Stimulated activated naive CD8-positive, alpha-beta T cell treated with anti-CD3 and anti-CD28 coated beads, Interleukin-15, amount 100 ng/mL, for 72 hours (primary cell): ENCODE data around the gene TLR5.
"Not testable (repeated sequence)": the region's sequence is repeated elsewhere in the genome, so short reads cannot be mapped to it uniquely, and the experiment has no call there.

ENCODE experiments used
- ATAC-seq: fragments of 150-1000 bp; cut with Tn5 transposase; 2 replicates; pipeline ENCODE4 v1.10.0; 2021; ENCODE audit warnings: mild to moderate bottlenecking, moderate library complexity
- DNase-seq, 2 donors: peaks; one replicate each; pipeline ENCODE4 v3.0.0; 2021 to 2022
- H3K27ac Mint-ChIP-seq, 2 donors: one replicate each; pipeline ENCODE4 v1.8.0; 2022; ENCODE audit warnings: mild to moderate bottlenecking in 2 of 2, mixed read lengths in 2 of 2, moderate library complexity in 2 of 2
- H3K27me3 Mint-ChIP-seq: one replicate; pipeline ENCODE4 v1.8.0; 2022; ENCODE audit warnings: mixed read lengths
- H3K4me1 Mint-ChIP-seq: one replicate; pipeline ENCODE4 v1.8.0; 2022; ENCODE audit warnings: mild to moderate bottlenecking, mixed read lengths
- H3K4me3 Mint-ChIP-seq, 2 donors: one replicate each; pipeline ENCODE4 v1.8.0; 2022; ENCODE audit warnings: mild to moderate bottlenecking in 2 of 2, mixed read lengths in 2 of 2, moderate library complexity in 1 of 2
- H3K9me3 Mint-ChIP-seq, 2 donors: one replicate each; pipeline ENCODE4 v1.8.0; 2022; ENCODE audit warnings: mixed read lengths in 2 of 2

The TLR5 gene, protein sequence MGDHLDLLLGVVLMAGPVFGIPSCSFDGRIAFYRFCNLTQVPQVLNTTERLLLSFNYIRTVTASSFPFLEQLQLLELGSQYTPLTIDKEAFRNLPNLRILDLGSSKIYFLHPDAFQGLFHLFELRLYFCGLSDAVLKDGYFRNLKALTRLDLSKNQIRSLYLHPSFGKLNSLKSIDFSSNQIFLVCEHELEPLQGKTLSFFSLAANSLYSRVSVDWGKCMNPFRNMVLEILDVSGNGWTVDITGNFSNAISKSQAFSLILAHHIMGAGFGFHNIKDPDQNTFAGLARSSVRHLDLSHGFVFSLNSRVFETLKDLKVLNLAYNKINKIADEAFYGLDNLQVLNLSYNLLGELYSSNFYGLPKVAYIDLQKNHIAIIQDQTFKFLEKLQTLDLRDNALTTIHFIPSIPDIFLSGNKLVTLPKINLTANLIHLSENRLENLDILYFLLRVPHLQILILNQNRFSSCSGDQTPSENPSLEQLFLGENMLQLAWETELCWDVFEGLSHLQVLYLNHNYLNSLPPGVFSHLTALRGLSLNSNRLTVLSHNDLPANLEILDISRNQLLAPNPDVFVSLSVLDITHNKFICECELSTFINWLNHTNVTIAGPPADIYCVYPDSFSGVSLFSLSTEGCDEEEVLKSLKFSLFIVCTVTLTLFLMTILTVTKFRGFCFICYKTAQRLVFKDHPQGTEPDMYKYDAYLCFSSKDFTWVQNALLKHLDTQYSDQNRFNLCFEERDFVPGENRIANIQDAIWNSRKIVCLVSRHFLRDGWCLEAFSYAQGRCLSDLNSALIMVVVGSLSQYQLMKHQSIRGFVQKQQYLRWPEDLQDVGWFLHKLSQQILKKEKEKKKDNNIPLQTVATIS

DNA sequence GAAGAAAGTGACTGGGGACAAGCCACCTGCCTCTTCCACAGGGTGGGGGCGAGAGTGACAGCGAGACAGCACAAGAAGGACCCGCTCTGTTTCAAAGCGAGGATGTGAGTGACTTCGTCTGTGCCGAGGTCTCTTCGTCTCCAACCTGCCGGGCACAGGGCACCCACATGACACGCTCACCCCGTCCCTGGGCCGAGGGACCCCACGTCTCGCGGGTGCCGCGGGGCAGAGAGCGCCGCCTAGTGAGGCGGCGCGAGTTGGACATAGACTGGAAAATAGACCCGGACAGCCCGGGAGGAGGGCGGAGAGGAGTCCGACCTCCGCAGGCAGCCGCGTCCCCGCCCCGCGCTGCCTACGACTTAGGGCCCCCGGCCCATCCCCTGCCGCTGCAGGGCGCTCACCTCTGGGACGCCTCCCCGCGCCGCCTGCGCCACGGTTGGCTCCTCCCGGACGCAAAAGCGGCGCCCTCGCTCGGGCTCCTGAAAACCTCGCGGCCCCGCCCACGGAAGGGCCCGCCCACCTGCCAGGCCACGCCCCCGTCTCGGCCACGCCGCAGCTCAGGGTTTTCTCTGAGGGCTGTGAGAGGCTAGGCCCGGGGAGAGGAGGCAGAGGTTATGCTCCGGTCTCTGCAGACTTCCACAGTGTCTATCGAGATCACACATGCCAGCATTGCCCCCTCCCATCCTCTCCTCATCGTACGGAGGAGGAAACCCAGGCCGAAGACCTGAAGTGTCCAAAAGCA, at the start of gene TLR5:
Gene TLR5 (minus strand): TSS at position 454 of the 742 bp plus-strand sequence. CDS start 30,217 bp downstream, outside the sequence.
- Mint-ChIP-seq H3K9me3 (peaks cover 2 to 11% of the 10 kb centered on the region in 2 donors), H3K4me3 (peak within 1 kb of the TSS; percentile 73 to 81), H3K27me3 (no peaks in the 10 kb centered on the region), H3K4me1 (peaks cover 21% of the 10 kb centered on the region), H3K27ac (peak within 1 kb of the TSS; percentile 24 to 73)
- ATAC-seq: peak; percentile 88
- peak; percentile 88 to 89 for DNase-seq

DNA sequence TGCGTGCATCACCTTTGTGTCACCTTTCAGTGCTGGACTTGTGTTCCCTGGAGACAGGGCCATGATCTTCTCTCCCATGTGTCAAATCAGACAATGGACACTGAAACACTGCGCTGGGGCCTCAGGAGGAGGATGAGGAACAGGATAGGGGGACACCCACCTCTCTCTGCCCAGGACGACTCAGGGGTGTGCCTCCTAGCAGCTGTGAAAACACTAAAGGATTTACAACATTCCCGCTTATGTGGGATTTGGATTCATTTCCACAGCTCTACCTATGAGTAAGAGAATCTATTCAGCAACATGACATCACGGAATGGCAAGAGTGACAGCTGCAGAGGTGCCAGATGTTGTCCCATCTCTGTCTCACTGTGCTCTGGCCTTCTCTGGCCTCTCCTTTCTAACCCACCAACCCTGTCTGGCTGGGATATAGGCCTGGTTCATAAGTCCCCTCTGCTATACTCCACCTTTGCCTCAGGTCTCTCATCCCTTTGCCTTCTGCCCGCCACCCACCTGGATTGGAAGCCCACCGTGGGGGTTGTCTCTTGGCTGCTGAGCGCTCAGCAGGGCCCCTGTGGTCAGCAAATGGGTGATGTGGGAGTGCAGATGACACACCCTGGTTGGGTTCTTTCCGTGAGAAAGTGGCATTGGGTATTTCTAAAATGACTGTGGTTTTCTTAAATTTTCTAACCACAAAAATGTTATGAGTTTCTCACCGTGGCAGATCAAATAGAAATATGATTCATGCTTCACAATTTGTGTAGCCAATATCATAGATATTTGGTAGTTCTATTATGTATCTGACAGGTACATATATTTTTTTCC, 47.1 kb upstream of the TLR5 start:
- ATAC-seq: peak; percentile 94
- Mint-ChIP-seq H3K9me3 (no peaks in the 10 kb centered on the region), H3K4me3 (peak overlapping the region; percentile 58 to 67), H3K4me1 (peaks cover 66% of the 10 kb centered on the region), H3K27me3 (no peaks in the 10 kb centered on the region), H3K27ac (peak overlapping the region; percentile 81 to 98)
- peak; percentile 78 to 80 for DNase-seq

DNA sequence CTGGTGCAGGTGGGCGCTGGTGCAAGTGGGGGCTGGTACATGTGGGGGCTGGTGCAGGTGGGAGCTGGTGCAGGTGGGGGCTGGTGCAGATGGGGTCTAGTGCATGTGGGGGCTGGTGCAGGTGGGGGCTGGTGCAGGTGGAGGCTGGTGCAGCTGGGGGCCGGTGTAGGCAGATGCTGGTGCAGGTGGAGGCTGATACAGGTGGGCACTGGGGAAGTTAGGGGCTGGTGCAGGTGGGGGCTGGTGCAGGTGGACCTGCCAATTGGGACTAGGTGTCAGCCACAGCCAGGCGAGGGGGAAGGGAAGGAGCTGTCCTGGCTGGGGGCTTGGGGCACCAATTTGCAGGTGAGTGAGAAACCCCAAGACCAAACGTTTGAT, 46.5 kb upstream of the TLR5 start:
- no peaks in the 10 kb centered on the region for H3K27me3 Mint-ChIP-seq
- H3K9me3 Mint-ChIP-seq: no peaks in the 10 kb centered on the region
- peaks cover 66% of the 10 kb centered on the region for H3K4me1 Mint-ChIP-seq
- no peak for DNase-seq
- no peak for ATAC-seq
- H3K27ac Mint-ChIP-seq: peak overlapping the region in 1 of 2 donors; percentile 98
- H3K4me3 Mint-ChIP-seq: peak overlapping the region in 1 of 2 donors; percentile 67

DNA sequence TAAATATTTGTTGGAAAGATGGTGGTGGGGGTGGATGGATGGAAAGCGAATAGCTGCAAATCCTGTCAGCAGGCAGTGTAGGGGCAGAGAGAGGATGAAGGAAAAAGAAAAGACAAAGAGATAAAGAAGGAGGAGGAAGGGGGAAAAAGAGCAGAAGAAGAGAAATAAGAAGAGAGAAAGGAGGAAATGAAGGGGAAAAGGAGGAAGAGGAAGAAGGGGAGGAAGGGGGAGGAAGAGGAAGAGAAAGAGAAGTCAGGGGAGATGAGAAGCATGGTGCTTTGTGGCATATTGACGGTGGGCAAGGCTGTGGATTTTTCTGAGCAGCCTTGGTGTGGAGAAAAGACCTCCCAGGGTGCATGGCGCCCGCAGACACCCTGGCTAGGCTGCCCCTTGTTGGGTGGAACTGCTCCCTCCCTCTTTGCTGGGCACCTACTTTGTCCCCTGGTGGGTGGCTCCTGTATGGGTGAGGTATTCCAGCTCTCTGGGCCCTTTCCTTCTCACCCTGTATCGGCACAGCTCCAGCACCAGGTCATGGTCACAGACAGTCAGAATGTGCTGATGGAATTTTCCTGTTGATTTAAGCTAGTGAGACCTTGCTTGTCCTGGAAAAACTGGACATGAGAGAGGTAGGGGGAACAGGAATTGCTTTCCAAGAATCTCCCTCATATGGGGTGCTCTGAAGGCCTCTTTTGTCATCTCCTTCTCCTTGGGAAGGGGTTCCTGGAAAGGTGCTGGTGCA, 45.7 kb upstream of the TLR5 start:
- DNase-seq: no peak
- ATAC-seq: no peak
- no peak overlapping the region for H3K4me3 Mint-ChIP-seq
- no peaks in the 10 kb centered on the region for H3K9me3 Mint-ChIP-seq
- H3K4me1 Mint-ChIP-seq: peaks cover 70% of the 10 kb centered on the region
- H3K27me3 Mint-ChIP-seq: no peaks in the 10 kb centered on the region
- peak overlapping the region in 1 of 2 donors; percentile 16 for H3K27ac Mint-ChIP-seq

DNA sequence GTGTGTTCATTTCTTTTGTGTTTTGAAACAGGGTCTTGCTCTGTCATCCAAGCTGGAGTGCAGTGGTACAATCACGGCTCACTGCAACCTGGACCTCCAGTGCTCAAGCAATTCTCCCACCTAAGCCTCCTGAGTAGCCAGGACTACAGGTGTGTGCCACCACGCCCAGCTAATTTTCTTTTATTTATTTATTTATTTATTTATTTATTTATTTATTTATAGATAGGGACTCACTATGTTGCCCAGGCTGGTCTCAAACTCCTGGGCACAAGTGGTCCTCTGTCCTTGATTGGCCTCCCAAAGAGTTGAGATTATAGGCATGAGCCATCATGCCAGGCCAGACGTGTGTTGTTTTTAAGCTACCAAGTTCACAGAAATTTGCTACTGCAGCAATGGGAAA, 43.8 kb upstream of the TLR5 start:
- ATAC-seq (no peak), DNase-seq (no peak)
- Mint-ChIP-seq H3K9me3 (no peaks in the 10 kb centered on the region), H3K27ac (no peak overlapping the region), H3K4me1 (peaks cover 69% of the 10 kb centered on the region), H3K4me3 (no peak overlapping the region), H3K27me3 (no peaks in the 10 kb centered on the region)

DNA sequence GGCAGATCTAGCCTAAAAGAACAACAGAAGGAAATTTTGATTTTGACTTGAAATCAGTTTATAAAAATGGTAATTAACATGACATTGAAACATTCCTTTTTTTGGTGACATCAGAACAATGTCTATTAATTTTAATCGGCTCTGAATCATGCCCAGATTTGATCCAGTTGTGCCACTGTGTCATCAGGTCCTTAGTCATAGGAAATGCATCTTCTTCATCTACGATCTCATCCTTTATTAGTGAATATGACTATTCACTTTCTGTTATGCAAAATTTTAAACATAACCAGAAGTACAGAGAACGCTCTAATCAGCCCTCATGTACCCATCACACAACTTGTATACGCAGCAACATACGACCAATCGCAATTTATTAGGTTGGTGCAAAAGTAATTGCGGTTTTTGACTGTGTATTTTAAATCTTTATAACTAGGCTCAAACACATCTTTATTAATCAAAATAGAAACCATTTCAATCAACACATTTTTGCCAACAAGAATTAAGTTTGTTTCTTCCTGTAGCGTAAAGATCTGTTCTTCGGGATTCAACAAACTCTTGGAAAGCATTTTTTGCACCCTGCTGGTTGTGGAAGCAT, 40.3 kb upstream of the TLR5 start:
- no peak for ATAC-seq
- Mint-ChIP-seq H3K27ac (no peak overlapping the region), H3K4me1 (peaks cover 48% of the 10 kb centered on the region), H3K27me3 (no peaks in the 10 kb centered on the region), H3K9me3 (no peaks in the 10 kb centered on the region), H3K4me3 (no peak overlapping the region)
- DNase-seq: no peak

DNA sequence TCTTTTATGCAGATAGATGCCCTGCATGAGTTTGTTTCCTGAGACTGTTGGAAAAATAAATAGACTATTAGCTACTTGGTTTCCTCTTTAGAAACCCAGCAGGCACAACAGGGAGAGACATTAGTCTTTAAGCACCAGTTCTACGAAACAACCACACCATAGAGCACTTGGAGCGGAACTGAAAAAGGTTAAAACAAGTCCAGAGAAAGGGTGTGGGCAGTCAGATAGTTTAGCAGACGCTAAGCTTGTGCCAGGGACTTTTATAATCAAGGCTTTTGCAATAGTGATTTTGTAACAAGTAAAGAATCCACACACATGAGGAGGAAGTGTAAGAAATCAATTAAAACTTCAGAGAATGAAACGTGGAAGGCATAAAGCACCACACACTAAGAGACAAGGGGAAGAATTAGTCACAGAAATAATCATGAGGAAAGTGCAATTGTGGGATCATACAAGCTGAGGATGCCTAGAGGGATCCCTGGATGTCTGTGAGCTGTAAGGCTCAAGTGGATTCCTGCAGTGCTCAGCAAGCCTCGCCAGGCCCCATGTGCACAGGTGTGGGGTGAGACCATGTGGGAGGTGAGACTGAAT, 37.8 kb upstream of the TLR5 start:
- DNase-seq: no peak
- Mint-ChIP-seq H3K9me3 (no peaks in the 10 kb centered on the region), H3K27me3 (no peaks in the 10 kb centered on the region), H3K4me1 (peaks cover 48% of the 10 kb centered on the region), H3K4me3 (no peak overlapping the region), H3K27ac (no peak overlapping the region)
- ATAC-seq: no peak

DNA sequence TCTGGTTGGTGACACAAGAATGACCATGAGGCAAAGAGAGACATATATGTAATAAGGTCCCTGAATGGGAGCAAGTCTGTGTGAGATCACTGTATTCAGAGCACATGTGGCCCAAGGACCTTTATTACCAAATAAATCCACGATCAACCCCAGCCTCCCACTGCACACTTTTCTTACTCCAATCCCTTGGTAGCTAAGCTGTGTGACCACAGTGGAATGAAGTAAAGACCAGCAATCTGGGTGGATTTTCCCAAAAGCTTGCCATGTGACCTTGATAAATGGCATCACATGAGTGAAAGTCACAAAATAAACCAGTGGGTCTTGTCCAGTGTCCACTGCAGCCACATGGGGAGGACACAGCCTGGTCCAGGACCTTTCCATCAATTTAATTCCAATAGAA, 36.7 kb upstream of the TLR5 start:
- Mint-ChIP-seq H3K4me3 (no peak overlapping the region), H3K27me3 (no peaks in the 10 kb centered on the region), H3K27ac (no peak overlapping the region), H3K4me1 (peaks cover 44% of the 10 kb centered on the region), H3K9me3 (no peaks in the 10 kb centered on the region)
- ATAC-seq: no peak
- no peak for DNase-seq

DNA sequence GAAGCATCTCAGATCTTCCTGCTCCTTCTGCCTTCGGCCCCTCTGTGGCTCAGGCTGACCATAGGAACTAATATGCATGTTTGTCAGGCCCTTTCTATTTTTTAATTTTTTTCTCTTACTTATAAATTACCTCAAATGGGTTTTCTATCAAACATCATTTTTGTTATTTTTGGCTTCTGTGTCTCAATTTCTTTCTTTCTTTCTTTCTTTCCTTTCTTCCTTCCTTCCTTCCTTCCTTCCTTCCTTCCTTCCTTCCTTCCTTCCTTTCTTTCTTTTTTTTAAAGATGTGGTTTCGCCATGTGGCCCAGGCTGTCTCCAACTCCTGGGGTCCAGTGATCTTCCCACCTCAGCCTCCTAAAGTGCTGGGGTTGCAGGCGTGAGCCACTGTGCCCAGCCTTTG, 36.2 kb upstream of the TLR5 start:
- Mint-ChIP-seq H3K4me1 (peaks cover 43% of the 10 kb centered on the region), H3K4me3 (no peak overlapping the region), H3K27ac (no peak overlapping the region)

DNA sequence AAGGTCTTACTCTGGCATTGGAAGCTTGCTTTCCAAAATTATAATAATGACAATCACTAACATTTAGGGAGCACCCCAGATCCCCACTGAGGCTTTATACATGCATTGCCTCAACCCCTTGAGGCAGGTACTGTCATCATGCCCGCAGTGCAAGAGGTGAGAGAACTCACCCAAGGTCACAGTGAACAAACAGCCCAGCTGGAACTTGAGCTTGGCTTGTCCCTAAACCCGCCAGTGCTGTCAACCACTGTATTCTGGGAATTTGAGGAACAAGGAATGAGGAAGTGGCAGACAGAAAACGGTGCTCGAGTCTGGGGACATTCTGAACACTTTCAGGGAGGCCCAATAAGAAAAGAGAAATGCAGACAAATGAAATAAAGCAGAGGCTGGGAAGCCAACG, 34.6 kb upstream of the TLR5 start:
- Mint-ChIP-seq H3K4me3 (no peak overlapping the region), H3K9me3 (no peaks in the 10 kb centered on the region), H3K27me3 (no peaks in the 10 kb centered on the region), H3K4me1 (peaks cover 27% of the 10 kb centered on the region), H3K27ac (peak overlapping the region; percentile 16 to 57)
- DNase-seq: no peak
- ATAC-seq: no peak

More for the DNA sequence above, 36.2 kb upstream of the TLR5 start:
- ATAC-seq: no peak
- H3K27me3 Mint-ChIP-seq: no peaks in the 10 kb centered on the region
- no peak for DNase-seq
- no peaks in the 10 kb centered on the region for H3K9me3 Mint-ChIP-seq

DNA sequence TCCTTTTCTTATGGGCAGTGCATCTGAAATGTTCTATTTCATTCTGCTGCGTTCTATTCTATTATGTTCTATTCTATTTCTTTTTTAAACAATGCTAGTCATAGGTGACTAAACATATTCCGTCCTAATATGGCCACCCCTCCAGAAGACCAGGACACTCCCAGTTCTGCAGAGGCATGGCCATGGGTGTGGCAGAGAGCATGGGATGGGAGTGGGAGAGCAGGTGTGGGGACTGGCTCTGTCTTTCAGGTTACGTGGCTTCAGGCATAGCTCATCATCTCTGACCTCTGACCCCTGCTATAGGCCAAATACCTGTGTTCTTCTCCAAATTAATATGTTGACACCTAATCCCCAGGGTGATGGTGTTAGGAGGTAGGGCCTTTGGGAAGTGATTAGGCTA, 33.4 kb upstream of the TLR5 start:
- ATAC-seq: no peak
- Mint-ChIP-seq H3K27ac (no peak overlapping the region), H3K4me1 (peaks cover 19% of the 10 kb centered on the region)

DNA sequence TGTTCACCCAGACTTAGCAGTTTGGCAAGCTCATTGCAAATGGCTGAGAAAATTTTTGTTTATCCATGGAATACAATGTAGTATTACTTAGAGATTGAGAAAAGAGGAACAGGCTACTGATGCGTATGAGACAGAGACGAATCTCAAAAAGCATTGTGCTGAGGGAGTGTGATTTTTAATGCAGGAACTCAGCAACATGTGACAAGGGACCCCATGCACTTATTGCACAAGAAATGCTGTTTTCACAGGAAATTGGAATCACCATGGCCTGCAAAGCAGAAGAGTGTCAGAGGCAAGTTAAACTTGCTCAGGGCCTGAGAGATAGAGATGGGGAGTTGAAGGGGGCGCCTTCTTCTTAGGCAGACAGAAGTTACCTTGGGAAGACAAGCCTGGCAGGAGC, 32.6 kb upstream of the TLR5 start:
- Mint-ChIP-seq H3K4me1 (peaks cover 11% of the 10 kb centered on the region), H3K4me3 (no peak overlapping the region)
- no peak for ATAC-seq

More for the DNA sequence above, 33.4 kb upstream of the TLR5 start:
- Mint-ChIP-seq H3K27me3 (no peaks in the 10 kb centered on the region), H3K4me3 (no peak overlapping the region), H3K9me3 (no peaks in the 10 kb centered on the region)
- no peak for DNase-seq

DNA sequence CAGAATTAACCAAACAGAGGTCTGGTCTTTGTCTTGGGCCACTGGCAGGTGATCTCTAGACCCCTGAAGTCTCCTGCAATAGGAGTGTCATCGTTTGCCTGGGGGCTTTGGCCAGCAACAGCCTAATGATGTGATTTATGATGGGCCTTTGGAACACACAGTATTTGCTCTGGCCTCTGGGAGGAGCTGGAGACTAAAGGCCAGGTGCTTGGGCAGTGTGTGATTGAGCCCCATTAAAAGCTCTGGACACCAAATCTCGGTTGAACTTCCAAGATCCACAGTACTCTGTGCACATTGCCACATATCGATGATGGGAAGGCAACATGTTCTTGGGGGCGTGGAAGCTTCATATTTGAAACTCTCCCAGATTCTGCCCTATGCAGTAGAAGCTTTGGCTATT, 32.0 kb upstream of the TLR5 start:
- peaks cover 10% of the 10 kb centered on the region for H3K4me1 Mint-ChIP-seq
- DNase-seq (no peak), ATAC-seq (no peak)
- no peak overlapping the region for H3K27ac Mint-ChIP-seq
- H3K27me3 Mint-ChIP-seq: no peaks in the 10 kb centered on the region
- H3K4me3 Mint-ChIP-seq: no peak overlapping the region
- peaks cover 0 to 5% of the 10 kb centered on the region in 2 donors for H3K9me3 Mint-ChIP-seq

More for the DNA sequence above, 32.6 kb upstream of the TLR5 start:
- DNase-seq: no peak
- Mint-ChIP-seq H3K9me3 (no peaks in the 10 kb centered on the region), H3K27me3 (no peaks in the 10 kb centered on the region), H3K27ac (no peak overlapping the region)

DNA sequence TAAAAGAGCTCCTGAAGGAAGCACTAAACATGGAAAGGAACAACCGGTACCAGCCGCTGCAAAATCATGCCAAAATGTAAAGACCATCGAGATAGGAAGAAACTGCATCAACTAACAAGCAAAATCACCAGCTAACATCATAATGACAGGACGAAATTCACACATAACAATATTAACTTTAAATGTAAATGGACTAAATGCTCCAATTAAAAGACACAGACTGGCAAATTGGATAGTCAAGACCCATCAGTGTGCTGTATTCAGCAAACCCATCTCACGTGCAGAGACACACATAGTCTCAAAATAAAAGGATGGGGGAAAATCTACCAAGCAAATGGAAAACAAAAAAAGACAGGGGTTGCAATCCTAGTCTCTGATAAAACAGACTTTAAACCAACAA, 26.4 kb upstream of the TLR5 start:
- H3K4me3 Mint-ChIP-seq, ATAC-seq, H3K4me1 Mint-ChIP-seq, H3K27me3 Mint-ChIP-seq, DNase-seq, H3K9me3 Mint-ChIP-seq: not testable (repeated sequence)
- peak overlapping the region in 1 of 2 donors; percentile 71 for H3K27ac Mint-ChIP-seq
